NB4 (cell line): ENCODE results near the gene SERPINI1.

ENCODE experiments used
- DNase-seq: peaks from one replicate; pipeline ENCODE4 v3.0.0; 2010; ENCODE audit warnings: low read depth
- H3K4me3 ChIP-seq: one replicate; pipeline ENCODE4 v1.5.1; 2011; ENCODE audit warnings: mild to moderate bottlenecking, low read depth, low read length, moderate library complexity
- CTCF ChIP-seq: IDR thresholded peaks from one replicate; pipeline ENCODE4 v1.5.1; 2012; ENCODE audit warnings: low read depth, low read length
- MAX ChIP-seq: IDR thresholded peaks from 2 replicates; pipeline ENCODE4 v1.6.1; 2011; ENCODE audit warnings: low read depth, low read length
- MYC ChIP-seq: IDR thresholded peaks from 2 replicates; pipeline ENCODE4 v1.6.1; 2011; ENCODE audit warnings: low read depth, low read length
- POLR2A ChIP-seq: IDR thresholded peaks from 2 replicates; pipeline ENCODE4 v1.6.1; 2011; ENCODE audit warnings: mild to moderate bottlenecking; ENCODE audit not compliant: insufficient read length; ENCODE audit errors: extremely low read depth

The SERPINI1 gene

GRCh38 chr3:167743799-167744198 lies 8.3 kb downstream of the SERPINI1 start:
- no peak for DNase-seq
- TF ChIP-seq MYC, result no peak
- TF ChIP-seq POLR2A, result no peak
- no peak for TF ChIP-seq MAX
- TF ChIP-seq CTCF, result no peak
- H3K4me3 ChIP-seq, result no peak overlapping the region

GRCh38 chr3:167749209-167749608 lies 13.7 kb downstream of the SERPINI1 start:
- no peak overlapping the region for H3K4me3 ChIP-seq

GRCh38 chr3:167749728-167750127 lies 14.2 kb downstream of the SERPINI1 start:
- H3K4me3 ChIP-seq, result no peak overlapping the region
- TF ChIP-seq MYC (no peak), MAX (no peak)

More at GRCh38 chr3:167749209-167749608, 13.7 kb downstream of the SERPINI1 start:
- no peak for DNase-seq
- TF ChIP-seq MAX (no peak), POLR2A (no peak), MYC (no peak), CTCF (no peak)

GRCh38 chr3:167750272-167750971 lies 14.9 kb downstream of the SERPINI1 start:
- H3K4me3 ChIP-seq, result no peak overlapping the region
- TF ChIP-seq CTCF (no peak), MYC (no peak), POLR2A (no peak), MAX (no peak)
- no peak for DNase-seq

More at GRCh38 chr3:167749728-167750127, 14.2 kb downstream of the SERPINI1 start:
- no peak for DNase-seq

GRCh38 chr3:167754049-167754448 lies 18.5 kb downstream of the SERPINI1 start:
- DNase-seq, result no peak
- H3K4me3 ChIP-seq, result no peak overlapping the region
- no peak for TF ChIP-seq CTCF
- no peak for TF ChIP-seq MYC
- no peak for TF ChIP-seq POLR2A
- TF ChIP-seq MAX, result no peak

GRCh38 chr3:167761302-167761701 lies 25.8 kb downstream of the SERPINI1 start:
- H3K4me3 ChIP-seq, result no peak overlapping the region
- TF ChIP-seq CTCF (no peak), MYC (no peak), POLR2A (no peak)
- DNase-seq, result no peak
